Lower lobe of right lung (tissue), 2 donors: ENCODE measurements around the gene PYY. TPM values are rescaled to one million over a fixed set of nuclear protein-coding genes. Genes with fewer than 3 reads are reported as not detected.

Source experiments
- ATAC-seq, 2 donors: fragments of 200-7000 bp; cut with Tn5 transposase; one replicate each; pipeline ENCODE4 v1.9.1; 2020 to 2022; ENCODE audit warnings: mild to moderate bottlenecking in 2 of 2, moderate library complexity in 2 of 2
- DNase-seq: peaks from one replicate; pipeline ENCODE4 v3.0.0-alpha.2; 2020
- H3K27ac ChIP-seq: fragments of 200-600 bp; one replicate; pipeline ENCODE4 v1.8.0; 2022
- H3K27me3 ChIP-seq: fragments of 200-600 bp; one replicate; pipeline ENCODE4 v1.8.0; 2022; ENCODE audit warnings: low read depth
- H3K36me3 ChIP-seq: fragments of 200-600 bp; one replicate; pipeline ENCODE4 v1.8.0; 2022; ENCODE audit warnings: mild to moderate bottlenecking
- H3K4me1 ChIP-seq: fragments of 200-600 bp; one replicate; pipeline ENCODE4 v1.8.0; 2022
- H3K4me3 ChIP-seq: fragments of 200-600 bp; one replicate; pipeline ENCODE4 v1.8.0; 2022; ENCODE audit warnings: mild to moderate bottlenecking
- H3K9me3 ChIP-seq: fragments of 200-600 bp; one replicate; pipeline ENCODE4 v1.8.0; 2022
- CTCF ChIP-seq: fragments of 200-600 bp; IDR thresholded peaks from one replicate; pipeline ENCODE4 v1.8.0; 2022; ENCODE audit warnings: antibody characterized with exemption, mild to moderate bottlenecking
- intact Hi-C: fragments of 100-400 bp; cut with DNase I; formaldehyde crosslinking; loops from one replicate; pipeline ENCODE4 v1.11.0; 2022
- total RNA-seq: library from RNA; stranded (reverse); fragmentation: NEBNext Ultra II Directional; extraction: Animal tissue kit (Norgen Biotek cat#: 25700); gene quantifications from one replicate; pipeline ENCODE4 v1.2.1, GENCODE V29; 2021
- donor health status: DM: no; HTN: yes; CAD: no; lungs with severe emphysema.

The PYY gene
- total RNA-seq, 1 donor from 2014 or later: not detected

GRCh38 chr17:43924558-43924957, 29.2 kb downstream of the PYY start:
- Histone ChIP-seq H3K36me3 (no peaks in the 10 kb centered on the region), H3K9me3 (no peaks in the 10 kb centered on the region), H3K4me1 (peaks cover 10% of the 10 kb centered on the region), H3K4me3 (no peak overlapping the region), H3K27me3 (peaks cover 16% of the 10 kb centered on the region), H3K27ac (no peak overlapping the region)
- intact Hi-C loops: no loop called here
- DNase-seq: no peak
- TF ChIP-seq CTCF: no peak
- ATAC-seq: no peak

DNA sequence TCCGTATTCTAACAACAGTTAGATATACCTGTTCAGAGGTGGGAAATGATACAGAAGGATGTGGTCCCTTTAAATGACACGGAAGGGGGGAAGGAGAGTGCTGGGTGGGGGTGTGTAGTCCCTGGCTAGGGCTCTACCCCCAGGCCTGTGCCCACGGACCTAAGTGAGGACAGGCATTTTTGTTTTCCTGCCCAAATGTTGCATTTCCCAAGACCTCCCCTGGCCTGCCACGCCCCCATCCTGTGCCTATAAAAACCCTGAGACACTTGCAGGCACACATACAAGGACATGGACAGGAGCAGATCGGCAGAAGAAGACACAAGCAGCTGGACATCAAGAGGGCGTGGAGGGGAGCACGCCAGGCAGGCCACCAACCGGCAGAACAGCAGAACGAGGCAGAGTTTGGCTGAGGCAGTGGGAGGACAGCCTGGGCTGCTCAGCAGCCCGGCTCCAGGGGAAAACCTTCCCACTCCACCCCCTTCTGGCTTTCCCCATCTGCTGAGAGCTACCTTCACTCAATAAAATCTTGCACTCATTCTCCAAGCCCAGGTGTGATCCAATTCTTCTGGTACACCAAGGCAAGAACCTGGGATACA, 33.1 kb downstream of the PYY start:
- no peak for ATAC-seq
- intact Hi-C loops: no loop called here
- no peak for DNase-seq
- peaks cover 11% of the 10 kb centered on the region for H3K4me1 ChIP-seq
- H3K27me3 ChIP-seq: peaks cover 6% of the 10 kb centered on the region
- no peak for TF ChIP-seq CTCF
- H3K9me3 ChIP-seq: no peaks in the 10 kb centered on the region
- H3K4me3 ChIP-seq: no peak overlapping the region
- no peaks in the 10 kb centered on the region for H3K36me3 ChIP-seq
- H3K27ac ChIP-seq: no peak overlapping the region

GRCh38 chr17:43918026-43918389, 35.7 kb downstream of the PYY start:
- intact Hi-C loops: no loop called here
- H3K4me1 ChIP-seq: peaks cover 11% of the 10 kb centered on the region
- H3K4me3 ChIP-seq: peak overlapping the region; percentile 48
- TF ChIP-seq CTCF: no peak
- no peak overlapping the region for H3K27ac ChIP-seq
- no peaks in the 10 kb centered on the region for H3K36me3 ChIP-seq
- H3K27me3 ChIP-seq: peaks cover 8% of the 10 kb centered on the region
- no peak for DNase-seq
- no peak for ATAC-seq
- H3K9me3 ChIP-seq: no peaks in the 10 kb centered on the region

- peaks cover 11% of the 10 kb centered on the region for H3K4me1 ChIP-seq
- ATAC-seq (peak; percentile 77 to 83), DNase-seq (peak; percentile 65)
- TF ChIP-seq CTCF: peak; percentile 52
- H3K9me3 ChIP-seq: no peaks in the 10 kb centered on the region
- H3K27ac ChIP-seq: no peak overlapping the region
- peaks cover 8% of the 10 kb centered on the region for H3K27me3 ChIP-seq
- H3K4me3 ChIP-seq: peak overlapping the region; percentile 48
- H3K36me3 ChIP-seq: no peaks in the 10 kb centered on the region
- intact Hi-C loops: no loop called here
Observed at GRCh38 chr17:43917348-43918025, 36.3 kb downstream of the PYY start.

DNA sequence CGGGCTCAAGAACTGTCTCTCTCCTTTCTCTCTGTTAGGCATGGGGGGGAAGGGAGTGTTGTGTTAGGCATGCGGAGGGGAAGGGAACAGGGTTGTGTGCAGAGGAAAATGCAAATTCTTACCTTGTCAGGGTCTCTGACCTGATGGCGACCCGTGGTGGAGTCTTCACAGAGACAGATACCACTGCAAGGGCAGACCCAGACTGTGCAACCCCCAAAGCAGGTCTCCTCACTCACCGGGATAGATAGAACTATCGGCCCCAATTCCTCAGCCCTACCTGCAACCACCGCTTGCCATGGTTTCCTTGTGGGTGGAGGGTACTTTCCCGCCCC, 36.8 kb downstream of the PYY start:
- DNase-seq (no peak), ATAC-seq (peak in 1 of 2 donors; percentile 6)
- no peak for TF ChIP-seq CTCF
- Histone ChIP-seq H3K27me3 (peaks cover 8% of the 10 kb centered on the region), H3K4me3 (peak overlapping the region; percentile 48), H3K4me1 (peaks cover 11% of the 10 kb centered on the region), H3K27ac (no peak overlapping the region), H3K9me3 (no peaks in the 10 kb centered on the region), H3K36me3 (no peaks in the 10 kb centered on the region)
- intact Hi-C loops: no loop called here
